H1 (cell line): ENCODE data around the gene GSE1. TPM values are rescaled to one million over a fixed set of nuclear protein-coding genes. Genes with fewer than 3 reads are reported as not detected.
A peak's percentile ranks its signal among the peaks of the same experiment; 100 is the strongest.

Experiments
- CTCF ChIA-PET: fragments of 300-600 bp; sonication (Branson Sonifier 250); formaldehyde crosslinking; loops from one replicate; lab custom pipeline; 2021; ENCODE audit not compliant: partially characterized antibody; lab: Charles Lee
- POLR2A ChIA-PET: fragments of 300-600 bp; sonication (Branson Sonifier 250); formaldehyde crosslinking; loops from one replicate; lab custom pipeline; 2021; ENCODE audit warnings: inconsistent platforms; ENCODE audit not compliant: partially characterized antibody; lab: Charles Lee
- DNase-seq, 2 experiments: peaks; one replicate each; pipeline versions ENCODE4 v3.0.0 to v3.0.0-alpha.2; 2010 to 2022; ENCODE audit warnings: low spot score in 2 of 2, low read depth in 1 of 2, mixed read lengths in 1 of 2
- FAIRE-seq: peaks from 2 replicates; lab custom pipeline; 2011; peaks lifted over from hg19 to GRCh38; lab: Jason Lieb, UNC
- H2AFZ ChIP-seq: 2 replicates; pipeline ENCODE4 v1.8.1; 2012; ENCODE audit warnings: low read length, inconsistent platforms
- H2AK5ac ChIP-seq: 2 replicates; pipeline ENCODE4 v1.6.1; 2013; ENCODE audit warnings: low read depth, low read length
- H2BK120ac ChIP-seq: replicated peaks from 2 replicates; pipeline ENCODE3; 2013; ENCODE audit warnings: low read depth, low read length, inconsistent platforms
- H2BK12ac ChIP-seq: 2 replicates; pipeline ENCODE4 v1.6.1; 2013; ENCODE audit warnings: low read depth, low read length
- H2BK15ac ChIP-seq: 2 replicates; pipeline ENCODE4 v1.6.1; 2013; ENCODE audit warnings: low read length
- H2BK20ac ChIP-seq: 2 replicates; pipeline ENCODE4 v1.6.1; 2013; ENCODE audit warnings: low read length
- H2BK5ac ChIP-seq: 2 replicates; pipeline ENCODE4 v1.6.1; 2013; ENCODE audit warnings: low read depth, low read length
- H3K14ac ChIP-seq: 2 replicates; pipeline ENCODE4 v1.6.1; 2013; ENCODE audit warnings: inconsistent platforms; ENCODE audit not compliant: insufficient read length
- H3K18ac ChIP-seq: 2 replicates; pipeline ENCODE4 v1.6.1; 2013; ENCODE audit warnings: low read length; ENCODE audit errors: extremely low read depth
- H3K23ac ChIP-seq: 2 replicates; pipeline ENCODE4 v1.6.1; 2013; ENCODE audit warnings: inconsistent platforms; ENCODE audit not compliant: insufficient read length
- H3K23me2 ChIP-seq: 2 replicates; pipeline ENCODE4 v1.6.1; 2013; ENCODE audit warnings: low read depth, low read length
- H3K27ac ChIP-seq: 2 replicates; pipeline ENCODE4 v1.6.1; 2011; ENCODE audit warnings: low read depth, low read length, inconsistent platforms
- H3K27me3 ChIP-seq, 4 experiments: replicated peaks in 1 of 4; 1 replicate in 1 of 4; 2 replicates in 3 of 4; pipeline versions ENCODE4 v1.6.1 to v1.8.1; 2011 to 2013; ENCODE audit warnings: low read length in 3 of 4, mild to moderate bottlenecking in 3 of 4, inconsistent platforms in 2 of 4, mixed read lengths in 2 of 4, moderate library complexity in 1 of 4; ENCODE audit not compliant: control insufficient read depth in 3 of 4, insufficient read depth in 3 of 4; ENCODE audit errors: extremely low read depth in 1 of 4
- H3K36me3 ChIP-seq, 4 experiments: 2 replicates each; pipeline versions ENCODE4 v1.6.1 to v1.8.1; 2011 to 2013; ENCODE audit warnings: mild to moderate bottlenecking in 4 of 4, low read length in 3 of 4, moderate library complexity in 2 of 4, control low read depth in 1 of 4, inconsistent platforms in 1 of 4; ENCODE audit not compliant: insufficient read depth in 4 of 4, control insufficient read depth in 2 of 4
- H3K4ac ChIP-seq: replicated peaks from 2 replicates; pipeline ENCODE3; 2013; ENCODE audit warnings: low read length, low read depth, mixed read lengths, inconsistent platforms; ENCODE audit not compliant: insufficient read length
- H3K4me1 ChIP-seq, 4 experiments: replicated peaks in 1 of 4; 1 replicate in 1 of 4; 2 replicates in 3 of 4; pipeline versions ENCODE4 v1.6.1 to v1.8.1; 2011 to 2013; ENCODE audit warnings: low read length in 3 of 4, inconsistent platforms in 2 of 4, mixed read lengths in 1 of 4; ENCODE audit not compliant: insufficient read depth in 4 of 4, control insufficient read depth in 3 of 4
- H3K4me2 ChIP-seq, 2 experiments: 2 replicates each; pipeline versions ENCODE4 v1.6.1 to v1.8.1; 2011 to 2013; ENCODE audit warnings: low read depth in 2 of 2, low read length in 2 of 2, control low read depth in 1 of 2, inconsistent platforms in 1 of 2, mild to moderate bottlenecking in 1 of 2; ENCODE audit not compliant: insufficient read depth in 1 of 2
- H3K4me3 ChIP-seq, 4 experiments: fragments of 200-600, 300-600 bp in 1 of 4; sonication (generic), shearing (Covaris generic), sonication (Bioruptor Twin) in 1 of 4; 2 replicates each; pipeline versions ENCODE4 v1.5.1 to v1.8.1; 2011 to 2016; ENCODE audit warnings: low read length in 4 of 4, low read depth in 3 of 4, control low read depth in 2 of 4, inconsistent platforms in 2 of 4, mild to moderate bottlenecking in 2 of 4, mixed read lengths in 1 of 4, moderate library complexity in 1 of 4; ENCODE audit not compliant: insufficient read depth in 2 of 4; ENCODE audit errors: extremely low read depth in 1 of 4
- H3K56ac ChIP-seq: replicated peaks from 2 replicates; pipeline ENCODE3; 2013; ENCODE audit warnings: low read depth, mild to moderate bottlenecking, mixed read lengths, low read length, inconsistent platforms; ENCODE audit not compliant: insufficient read length
- H3K79me1 ChIP-seq: 2 replicates; pipeline ENCODE4 v1.6.1; 2013; ENCODE audit warnings: low read depth, low read length, control low read depth
- H3K79me2 ChIP-seq, 2 experiments: 2 replicates each; pipeline versions ENCODE4 v1.6.1 to v1.8.1; 2012 to 2013; ENCODE audit warnings: low read length in 2 of 2, mild to moderate bottlenecking in 2 of 2, inconsistent platforms in 1 of 2; ENCODE audit not compliant: insufficient read depth in 2 of 2, control insufficient read depth in 1 of 2
- H3K9ac ChIP-seq, 4 experiments: replicated peaks in 1 of 4; 1 replicate in 1 of 4; 2 replicates in 3 of 4; pipeline versions ENCODE4 v1.6.1 to v1.8.1; 2011 to 2013; ENCODE audit warnings: low read depth in 3 of 4, low read length in 3 of 4, control low read depth in 2 of 4, mild to moderate bottlenecking in 2 of 4, moderate library complexity in 2 of 4, inconsistent platforms in 1 of 4; ENCODE audit errors: extremely low read depth in 1 of 4
- H3K9me3 ChIP-seq, 2 experiments: 2 replicates each; pipeline versions ENCODE4 v1.6.1 to v1.8.1; 2012 to 2013; ENCODE audit warnings: mild to moderate bottlenecking in 2 of 2, moderate library complexity in 2 of 2, control low read depth in 1 of 2, inconsistent platforms in 1 of 2, low read depth in 1 of 2, low read length in 1 of 2, mixed read lengths in 1 of 2; ENCODE audit not compliant: insufficient read depth in 2 of 2
- H4K20me1 ChIP-seq, 2 experiments: replicated peaks in 1 of 2; 2 replicates each; pipeline versions ENCODE3 to v1.8.1; 2011 to 2013; ENCODE audit warnings: inconsistent platforms in 2 of 2, low read length in 2 of 2, mild to moderate bottlenecking in 1 of 2; ENCODE audit not compliant: insufficient read depth in 2 of 2, control insufficient read depth in 1 of 2
- H4K5ac ChIP-seq: 2 replicates; pipeline ENCODE4 v1.6.1; 2013; ENCODE audit warnings: low read length, low read depth, mixed read lengths, inconsistent platforms; ENCODE audit not compliant: insufficient read length
- H4K8ac ChIP-seq: 2 replicates; pipeline ENCODE4 v1.8.0; 2013; ENCODE audit warnings: mild to moderate bottlenecking, moderate library complexity, low read length, inconsistent platforms; ENCODE audit not compliant: insufficient read depth; ENCODE audit errors: extremely low read depth
- H4K91ac ChIP-seq: replicated peaks from 2 replicates; pipeline ENCODE3; 2013; ENCODE audit warnings: low read length, mixed read lengths, inconsistent platforms; ENCODE audit not compliant: insufficient read length
- KDM1A ChIP-seq: fragments of 200-600, 300-600 bp; sonication (generic); IDR thresholded peaks from 2 replicates; pipeline ENCODE4 v1.7.1; 2016; ENCODE audit warnings: mild to moderate bottlenecking, low read length, borderline replicate concordance
- SP1 ChIP-seq: IDR thresholded peaks from 2 replicates; pipeline ENCODE4 v1.6.1; 2011; ENCODE audit warnings: low read depth, low read length
- WGBS, 2 experiments: shearing (Covaris generic) in 1 of 2; methylation state at CpG; one replicate each; pipeline versions ENCODE4 v1.1.6 to v1.1.7; 2013 to 2015; ENCODE audit warnings: low lambda C conversion rate in 2 of 2, mixed read lengths in 2 of 2, inconsistent platforms in 1 of 2, low coverage in 1 of 2, missing lambda C conversion rate in 1 of 2; ENCODE audit not compliant: insufficient replicate concordance in 2 of 2, insufficient coverage in 1 of 2, insufficient read length in 1 of 2; ENCODE audit errors: extremely low coverage in 1 of 2, missing lambda C conversion rate in 1 of 2; 5-methylcytosine and 5-hydroxymethylcytosine counted together
- polyA plus RNA-seq, 7 experiments: library from polyadenylated mRNA; depleted of rRNA in 3 of 7; stranded (reverse) in 5 of 7; unstranded in 2 of 7; fragments of >200 nt in 5 of 7; fragments of 200-250 nt in 2 of 7; gene quantifications; 1 replicate in 5 of 7; 2 replicates in 1 of 7; 4 replicates in 1 of 7; pipeline versions ENCODE4 v1.2.1 to v1.2.3, GENCODE V29; 2011 to 2013; ENCODE audit warnings: missing spikeins in 2 of 7, mixed read lengths in 2 of 7
- total RNA-seq: library from RNA; stranded (reverse); fragmentation: NEBNext Ultra II Directional; extraction: Animal tissue kit (Norgen Biotek cat#: 25700); gene quantifications from 2 replicates; pipeline ENCODE4 v1.2.1, GENCODE V29; 2021

Gene GSE1
- total and polyA plus RNA-seq, 2 of the 8 experiments (the other 6 are each of a cell fraction or from before 2014, with no cell fraction given) = 26.0 to 65.6 TPM

DNA sequence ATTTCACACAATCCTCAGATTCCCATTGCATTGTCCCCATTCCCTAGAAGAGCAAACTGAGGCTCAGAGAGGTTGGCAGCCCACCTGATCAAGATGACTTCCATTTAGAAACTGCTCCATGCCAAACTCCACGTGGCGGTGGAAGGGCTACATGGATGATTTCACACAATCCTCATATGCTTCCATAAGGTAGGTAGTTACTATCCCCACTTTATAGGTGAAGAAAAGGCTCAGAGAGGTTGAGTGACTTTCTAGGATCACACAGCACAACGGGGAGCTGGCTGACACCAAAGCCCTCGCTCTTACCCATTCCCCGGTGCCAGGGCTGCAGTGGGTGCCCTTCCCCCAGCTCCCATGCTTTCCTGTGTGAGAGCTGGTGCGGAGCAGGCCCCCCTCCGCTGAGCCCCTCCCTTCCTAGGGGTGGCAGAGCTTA lies 85.4 kb downstream of the GSE1 start:
- H4K91ac ChIP-seq = no peak overlapping the region
- H2BK12ac ChIP-seq = no peak overlapping the region
- no peaks in the 10 kb centered on the region for H3K23me2 ChIP-seq
- no peaks in the 10 kb centered on the region for H3K9me3 ChIP-seq
- no peaks in the 10 kb centered on the region for H3K79me1 ChIP-seq
- no peak overlapping the region for H2BK120ac ChIP-seq
- no peak overlapping the region for H3K9ac ChIP-seq
- 0 out of 2 replicates have a peak overlapping the region, but pooled peaks have one; percentile 72 for H2BK15ac ChIP-seq
- no peak overlapping the region for H3K56ac ChIP-seq
- H3K18ac ChIP-seq = no peak overlapping the region
- H4K5ac ChIP-seq = no peak overlapping the region
- H3K14ac ChIP-seq = no peak overlapping the region
- no peak overlapping the region for H2BK20ac ChIP-seq
- H3K27me3 ChIP-seq = no peaks in the 10 kb centered on the region
- H2AFZ ChIP-seq = no peak overlapping the region
- FAIRE-seq (no peak), DNase-seq (no peak)
- H2AK5ac ChIP-seq = no peak overlapping the region
- no peaks in the 10 kb centered on the region for H4K20me1 ChIP-seq
- 0 out of 2 replicates have a peak, but pooled peaks have one; percentile 20 for TF ChIP-seq KDM1A
- TF ChIP-seq SP1 = no peak
- POLR2A ChIA-PET = interaction anchor here (1.4 to 2.5 kb wide), 3 partner anchors 9 to 36 kb away, joined by 4 to 12 read pairs (median 6); partner anchors contain the start of gene GINS2
- no peak overlapping the region for H3K23ac ChIP-seq
- H3K79me2 ChIP-seq = no peaks in the 10 kb centered on the region
- H3K4me1 ChIP-seq = peaks cover 0 to 6% (median 2%) of the 10 kb centered on the region in 4 experiments; a peak in 3 of 7 replicates
- 88% methylated on average over 5 of the region's 7 CpGs; no CpG with 5 or more reads in 1 of the 2 experiments for WGBS, 2 experiments
- H2BK5ac ChIP-seq = no peak overlapping the region
- no peak overlapping the region for H3K4me3 ChIP-seq
- no peak overlapping the region for H3K27ac ChIP-seq
- no peak overlapping the region for H4K8ac ChIP-seq
- CTCF ChIA-PET = interaction anchor here (0.6 to 37.0 kb wide), 13 partner anchors 8 to 1791 kb away, joined by 3 to 620 read pairs (median 5); partner anchors contain the start of gene GINS2
- no peak overlapping the region for H3K4me2 ChIP-seq
- H3K4ac ChIP-seq = no peak overlapping the region
- no peaks in the 10 kb centered on the region for H3K36me3 ChIP-seq
